BJ (cell line): ENCODE measurements around the gene MPV17L. TPM values are rescaled to one million over a fixed set of nuclear protein-coding genes. Genes with fewer than 3 reads are reported as not detected.
"Not testable (repeated sequence)": the region's sequence is repeated elsewhere in the genome, so short reads cannot be mapped to it uniquely, and the experiment has no call there.

Source experiments
- CTCF ChIA-PET: fragments of 350-600 bp; formaldehyde crosslinking; extraction: SDS; loops from one replicate; lab custom pipeline; 2021; ENCODE audit warnings: antibody characterized with exemption, inconsistent platforms; lab: Yijun Ruan, JAX
- POLR2A ChIA-PET: fragments of 300-600 bp; sonication (Branson Sonifier 250); formaldehyde crosslinking; extraction: SDS; loops from one replicate; lab custom pipeline; 2021; ENCODE audit warnings: antibody characterized with exemption; lab: Charles Lee
- DNase-seq: peaks from one replicate; pipeline ENCODE4 v3.0.0-alpha.2; 2011; ENCODE audit warnings: low read depth
- H3K27me3 ChIP-seq: 2 replicates; pipeline ENCODE4 v1.6.0; 2011; ENCODE audit warnings: low read length; ENCODE audit not compliant: control insufficient read depth, insufficient read depth
- H3K36me3 ChIP-seq: 2 replicates; pipeline ENCODE4 v1.5.1; 2011; ENCODE audit warnings: low read length; ENCODE audit not compliant: control insufficient read depth, insufficient read depth
- H3K4me3 ChIP-seq: 2 replicates; pipeline ENCODE4 v1.5.1; 2011; ENCODE audit warnings: low read depth, mild to moderate bottlenecking, control low read depth, low read length
- CTCF ChIP-seq: IDR thresholded peaks from 2 replicates; pipeline ENCODE4 v1.5.1; 2011; ENCODE audit warnings: low read depth, mild to moderate bottlenecking, control low read depth, inconsistent platforms, low read length, moderate library complexity; ENCODE audit not compliant: insufficient read depth
- polyA plus RNA-seq: library from polyadenylated mRNA; depleted of rRNA; stranded (reverse); fragments of >200 nt; gene quantifications from 2 replicates; pipeline ENCODE4 v1.2.3, GENCODE V29; 2011

MPV17L gene
- polyA plus RNA-seq, 1 experiment = 0.38 TPM

- Histone ChIP-seq H3K27me3 (no peaks in the 10 kb centered on the region), H3K36me3 (no peaks in the 10 kb centered on the region), H3K4me3 (no peak overlapping the region)
- DNase-seq = no peak
- CTCF ChIA-PET = interaction anchor here (0.8 to 1.3 kb wide), 2 partner anchors 8 to 14 kb away, joined by 3 to 4 read pairs; no protein-coding TSS in a partner anchor
- TF ChIP-seq CTCF = no peak
- POLR2A ChIA-PET = no interaction called here
Measured at GRCh38 chr16:15439102-15439501, 43.5 kb downstream of the MPV17L start.

- no peak for TF ChIP-seq CTCF
- Histone ChIP-seq H3K27me3 (no peaks in the 10 kb centered on the region), H3K36me3 (no peaks in the 10 kb centered on the region), H3K4me3 (no peak overlapping the region)
- no peak for DNase-seq
- CTCF ChIA-PET = interaction anchor here (0.8 to 1.3 kb wide), 3 partner anchors 9 to 14 kb away, joined by 3 to 4 read pairs (median 3); no protein-coding TSS in a partner anchor
- POLR2A ChIA-PET = interaction anchor here (0.7 kb wide), 1 partner anchor 14 kb away, joined by 24 read pairs; no protein-coding TSS in a partner anchor
Measured at GRCh38 chr16:15439521-15439920, 44.0 kb downstream of the MPV17L start.

GRCh38 chr16:15440852-15441251 lies 45.3 kb downstream of the MPV17L start:
- CTCF ChIA-PET = no interaction called here
- Histone ChIP-seq H3K27me3 (no peaks in the 10 kb centered on the region), H3K36me3 (no peaks in the 10 kb centered on the region), H3K4me3 (no peak overlapping the region)
- POLR2A ChIA-PET = no interaction called here
- no peak for DNase-seq
- TF ChIP-seq CTCF = no peak

GRCh38 chr16:15442140-15442539 lies 46.6 kb downstream of the MPV17L start:
- CTCF ChIA-PET = interaction anchor here (1.1 to 1.2 kb wide), 2 partner anchors 14 to 108 kb away, joined by 3 to 5 read pairs; no protein-coding TSS in a partner anchor
- POLR2A ChIA-PET, H3K36me3 ChIP-seq, DNase-seq, H3K27me3 ChIP-seq, H3K4me3 ChIP-seq: not testable (repeated sequence)

- ChIA-PET CTCF (interaction anchor here (0.8 to 1.7 kb wide), 3 partner anchors 12 to 107 kb away, joined by 4 to 5 read pairs (median 5); no protein-coding TSS in a partner anchor), POLR2A (no interaction called here)
- H3K27me3 ChIP-seq = no peaks in the 10 kb centered on the region
Measured at GRCh38 chr16:15443753-15444152, 48.2 kb downstream of the MPV17L start.

More at GRCh38 chr16:15443753-15444152, 48.2 kb downstream of the MPV17L start:
- no peak for TF ChIP-seq CTCF
- H3K36me3 ChIP-seq = no peaks in the 10 kb centered on the region
- no peak for DNase-seq
- no peak overlapping the region for H3K4me3 ChIP-seq
